ENCODE data around the gene APRT. TPM values are rescaled to one million over a fixed set of nuclear protein-coding genes. Genes with fewer than 3 reads are reported as not detected.

Gene APRT
- total RNA-seq, 1 experiment from 2014 or later, result 311 TPM

GRCh38 chr16:88766975-88767374 is 44.8 kb downstream of the APRT start:
- no peak for ATAC-seq
- peaks cover 2 to 19% of the 10 kb centered on the region in 2 experiments; a peak in 1 of 4 replicates for H3K36me3 ChIP-seq (ENCODE audit: control insufficient read depth in 1 of 2, insufficient read depth in 2 of 2, low read length in 2 of 2)
- H2AFZ ChIP-seq (ENCODE audit: low read depth, low read length, poor library complexity, severe bottlenecking), result no peak overlapping the region
- peaks cover 45 to 96% of the 10 kb centered on the region in 2 experiments for H3K4me1 ChIP-seq (ENCODE audit: control insufficient read depth in 1 of 2, insufficient read depth in 2 of 2, low read length in 2 of 2)
- peaks cover 19% of the 10 kb centered on the region; the same call in 1 of the 2 replicates for H4K20me1 ChIP-seq (ENCODE audit: insufficient read depth)
- no peak overlapping the region for H3K4me3 ChIP-seq (replicated peaks in 1 of 2; ENCODE audit: low read depth in 1 of 2, low read length in 2 of 2)
- intact Hi-C loops (cut with micrococcal nuclease), result no loop called here
- H3K79me2 ChIP-seq (ENCODE audit: insufficient read depth, low read length), result peaks cover 99% of the 10 kb centered on the region
- no peak overlapping the region; the same call in 1 of the 2 replicates for H3K27ac ChIP-seq (ENCODE audit: low read depth, low read length)
- no peaks in the 10 kb centered on the region for H3K9me2 ChIP-seq (ENCODE audit: insufficient read depth)
- ChIA-PET CTCF (interaction anchor here (1.4 kb wide), 1 partner anchor 29 kb away, joined by 3 read pairs; no protein-coding TSS in a partner anchor), RAD21 (ENCODE audit: low non-redundant PET in 1 of 2, low total read pairs in 2 of 2, uncharacterized antibody in 2 of 2, unreplicated experiment in 2 of 2) (no interaction called here), POLR2A (no interaction called here)
- H3K9me3 ChIP-seq (ENCODE audit: control insufficient read depth in 1 of 2, insufficient read depth in 1 of 2, low read depth in 1 of 2, low read length in 2 of 2), result no peaks in the 10 kb centered on the region
- no peaks in the 10 kb centered on the region for H3K27me3 ChIP-seq (ENCODE audit: insufficient read depth, low read length)
- DNase-seq (ENCODE audit: low read depth, low spot score), result no peak
- no peak overlapping the region for H3K4me2 ChIP-seq (ENCODE audit: low read length)
- no peak overlapping the region for H3K9ac ChIP-seq (ENCODE audit: low read length)
- BruUV-seq (replicated peaks), result no TSS peak
- TF ChIP-seq FOSL1 (IDR thresholded peaks at IDR 0.05; ENCODE audit: low read depth) (no peak), CTCF (IDR thresholded peaks at IDR 0.05 in 2 of 3, conservative IDR thresholded peaks at IDR 0.05 in 1 of 3; ENCODE audit: borderline replicate concordance in 1 of 3, insufficient read depth in 1 of 3, low read depth in 2 of 3, low read length in 2 of 3) (no peak), JUND (IDR thresholded peaks at IDR 0.05) (no peak), SIN3A (IDR thresholded peaks at IDR 0.05; ENCODE audit: low read depth) (no peak), POLR2A (IDR thresholded peaks at IDR 0.05; ENCODE audit: borderline replicate concordance, extremely low read depth, insufficient read depth, insufficient read length) (no peak), EZH2phosphoT487 (IDR thresholded peaks at IDR 0.05; ENCODE audit: borderline replicate concordance) (no peak), SP1 (IDR thresholded peaks at IDR 0.05; ENCODE audit: low read depth) (no peak), ATF3 (IDR thresholded peaks at IDR 0.05) (no peak), POLR2AphosphoS5 (IDR thresholded peaks at IDR 0.05; ENCODE audit: low read depth, low read length) (no peak), EGR1 (IDR thresholded peaks at IDR 0.05; ENCODE audit: low read depth) (no peak), EZH2 (IDR thresholded peaks at IDR 0.05) (no peak), TCF7L2 (IDR thresholded peaks at IDR 0.05; ENCODE audit: borderline replicate concordance, extremely low read depth, insufficient read depth, insufficient read length) (no peak)
